Kidney epithelial cell (primary cell): ENCODE measurements around the gene UNC79. TPM values are rescaled to one million over a fixed set of nuclear protein-coding genes. Genes with fewer than 3 reads are reported as not detected.
"Not testable (repeated sequence)": the region's sequence is repeated elsewhere in the genome, so short reads cannot be mapped to it uniquely, and the experiment has no call there.

Experiments used
- DNase-seq: peaks from one replicate; pipeline ENCODE4 v3.0.0-alpha.2; 2010; ENCODE audit warnings: low read depth
- H3K27me3 ChIP-seq: 2 replicates; pipeline ENCODE4 v1.6.0; 2011; ENCODE audit warnings: low read length; ENCODE audit not compliant: control insufficient read depth, insufficient read depth
- H3K36me3 ChIP-seq: 2 replicates; pipeline ENCODE4 v1.5.1; 2011; ENCODE audit warnings: low read length; ENCODE audit not compliant: control insufficient read depth, insufficient read depth
- H3K4me3 ChIP-seq: 2 replicates; pipeline ENCODE4 v1.5.1; 2011; ENCODE audit warnings: low read depth, mild to moderate bottlenecking, control low read depth, low read length
- total RNA-seq: library from RNA; depleted of rRNA; stranded (reverse); fragments of >200 nt; gene quantifications from 2 replicates; pipeline ENCODE4 v1.2.3, GENCODE V29; 2015
- TF ChIP-seq, protein P1 (sequence below): IDR thresholded peaks from 2 replicates; pipeline ENCODE4 v1.5.1; 2011; ENCODE audit warnings: mild to moderate bottlenecking, moderate library complexity, low read length, control low read depth, inconsistent platforms; ENCODE audit not compliant: insufficient read depth, poor library complexity, severe bottlenecking

The UNC79 gene
- total RNA-seq = 0.13 and 0.14 TPM in 2 replicates

DNA sequence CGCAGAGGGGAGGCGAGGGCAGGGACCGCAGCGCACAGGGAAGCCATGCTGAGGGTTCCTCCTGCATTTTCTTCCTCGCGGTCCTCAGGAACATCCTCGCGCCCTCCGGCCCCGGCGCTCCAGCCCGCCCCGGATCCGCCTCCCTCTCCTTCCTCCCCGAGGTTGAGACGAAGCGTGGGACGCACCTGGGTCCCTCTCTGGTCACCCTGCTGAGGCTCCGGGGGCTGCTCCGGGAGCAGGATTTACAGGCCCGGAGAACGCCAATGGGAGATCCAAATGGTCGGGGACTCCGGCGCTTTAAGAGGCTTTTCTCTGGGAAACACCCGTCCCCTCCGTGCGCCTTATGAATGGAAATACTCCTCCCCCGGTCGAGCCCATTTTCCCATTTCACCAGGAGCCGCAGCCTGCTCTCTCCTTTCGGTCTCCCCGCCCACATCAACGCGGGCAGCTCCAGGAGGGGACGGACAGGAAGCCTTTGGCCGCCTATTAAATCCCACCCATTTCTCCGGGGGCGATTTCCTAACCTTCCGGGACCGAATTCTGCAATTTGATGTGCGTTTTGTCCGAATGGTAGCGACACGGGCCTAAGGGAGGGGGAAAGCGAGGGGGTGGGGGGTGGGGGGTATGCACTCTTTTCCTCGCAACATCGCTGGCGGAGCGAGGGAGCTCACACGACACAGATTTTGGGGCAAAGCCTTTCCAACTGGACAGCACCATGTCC lies at the start of gene UNC79:
Gene UNC79 (plus strand): TSS at position 625 of the 721 bp plus-strand sequence. CDS start 91 bp downstream, at position 716.
- no peak for DNase-seq
- no peaks in the 10 kb centered on the region for H3K36me3 ChIP-seq
- peak within 1 kb of the TSS; percentile 41 for H3K4me3 ChIP-seq
- TF ChIP-seq, protein P1, sequence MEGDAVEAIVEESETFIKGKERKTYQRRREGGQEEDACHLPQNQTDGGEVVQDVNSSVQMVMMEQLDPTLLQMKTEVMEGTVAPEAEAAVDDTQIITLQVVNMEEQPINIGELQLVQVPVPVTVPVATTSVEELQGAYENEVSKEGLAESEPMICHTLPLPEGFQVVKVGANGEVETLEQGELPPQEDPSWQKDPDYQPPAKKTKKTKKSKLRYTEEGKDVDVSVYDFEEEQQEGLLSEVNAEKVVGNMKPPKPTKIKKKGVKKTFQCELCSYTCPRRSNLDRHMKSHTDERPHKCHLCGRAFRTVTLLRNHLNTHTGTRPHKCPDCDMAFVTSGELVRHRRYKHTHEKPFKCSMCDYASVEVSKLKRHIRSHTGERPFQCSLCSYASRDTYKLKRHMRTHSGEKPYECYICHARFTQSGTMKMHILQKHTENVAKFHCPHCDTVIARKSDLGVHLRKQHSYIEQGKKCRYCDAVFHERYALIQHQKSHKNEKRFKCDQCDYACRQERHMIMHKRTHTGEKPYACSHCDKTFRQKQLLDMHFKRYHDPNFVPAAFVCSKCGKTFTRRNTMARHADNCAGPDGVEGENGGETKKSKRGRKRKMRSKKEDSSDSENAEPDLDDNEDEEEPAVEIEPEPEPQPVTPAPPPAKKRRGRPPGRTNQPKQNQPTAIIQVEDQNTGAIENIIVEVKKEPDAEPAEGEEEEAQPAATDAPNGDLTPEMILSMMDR = no peak
- H3K27me3 ChIP-seq = peaks cover 19% of the 10 kb centered on the region

DNA sequence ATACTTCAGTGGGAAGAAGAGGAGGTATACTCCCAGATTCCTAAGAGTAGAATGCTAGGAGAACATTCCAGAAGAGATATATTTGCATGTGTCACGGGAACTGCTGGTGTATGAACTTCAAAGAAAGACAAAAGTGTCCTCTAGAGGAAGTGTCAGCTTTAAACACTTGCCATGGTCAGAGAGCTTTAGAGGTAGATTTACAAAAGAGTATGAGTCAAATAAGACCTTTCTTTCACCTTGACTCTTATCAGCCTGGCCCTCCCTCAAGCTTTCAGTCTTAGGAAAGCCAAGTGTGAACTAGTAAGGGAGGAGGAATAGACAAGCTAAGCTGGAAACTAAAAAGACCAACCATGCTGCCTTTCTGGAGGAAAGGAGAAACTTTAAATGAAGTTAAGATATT lies 49.1 kb upstream of the UNC79 start:
- no peaks in the 10 kb centered on the region for H3K36me3 ChIP-seq
- TF ChIP-seq, protein P1 = no peak
- H3K4me3 ChIP-seq = no peak overlapping the region
- H3K27me3 ChIP-seq = no peaks in the 10 kb centered on the region
- no peak for DNase-seq

DNA sequence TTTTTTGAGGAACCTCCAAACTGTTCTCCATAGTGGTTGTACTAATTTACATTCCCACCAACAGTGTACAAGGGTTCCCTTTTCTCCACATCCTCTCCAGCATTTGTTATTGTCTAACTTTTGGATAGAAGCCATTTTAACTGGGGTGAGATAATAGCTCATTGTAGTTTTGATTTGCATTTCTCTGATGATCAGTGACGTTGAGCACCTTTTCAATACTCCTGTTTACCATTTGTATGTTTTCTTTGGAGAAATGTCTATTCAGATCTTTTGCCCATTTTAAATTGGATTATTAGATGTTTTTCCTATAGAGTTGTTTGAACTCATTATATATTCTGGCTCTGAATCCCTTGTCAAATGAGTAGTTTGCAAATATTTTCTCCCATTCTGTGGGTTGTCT lies 46.5 kb upstream of the UNC79 start:
- H3K36me3 ChIP-seq, H3K4me3 ChIP-seq, DNase-seq, H3K27me3 ChIP-seq: not testable (repeated sequence)

DNA sequence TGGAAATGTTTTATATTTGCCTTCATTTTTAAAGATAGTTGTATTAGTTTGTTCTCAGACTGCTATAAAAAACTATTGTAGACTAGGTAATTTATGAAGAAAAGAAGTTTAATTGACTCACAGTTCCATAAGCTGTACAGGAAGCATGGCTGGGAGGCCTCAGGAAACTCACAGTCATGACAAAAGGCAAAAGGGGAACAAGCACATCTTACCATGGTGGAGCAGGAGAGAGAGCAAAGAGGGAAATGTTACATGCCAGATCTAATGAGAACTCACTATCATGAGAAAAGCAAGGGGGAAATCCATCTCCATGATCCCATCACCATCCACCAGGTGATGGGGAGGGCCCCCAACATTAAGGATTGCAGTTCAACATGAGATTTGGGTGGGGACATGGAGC lies 35.5 kb upstream of the UNC79 start:
- Histone ChIP-seq H3K36me3 (no peaks in the 10 kb centered on the region), H3K4me3 (no peak overlapping the region), H3K27me3 (no peaks in the 10 kb centered on the region)
- TF ChIP-seq, protein P1 = no peak
- no peak for DNase-seq

DNA sequence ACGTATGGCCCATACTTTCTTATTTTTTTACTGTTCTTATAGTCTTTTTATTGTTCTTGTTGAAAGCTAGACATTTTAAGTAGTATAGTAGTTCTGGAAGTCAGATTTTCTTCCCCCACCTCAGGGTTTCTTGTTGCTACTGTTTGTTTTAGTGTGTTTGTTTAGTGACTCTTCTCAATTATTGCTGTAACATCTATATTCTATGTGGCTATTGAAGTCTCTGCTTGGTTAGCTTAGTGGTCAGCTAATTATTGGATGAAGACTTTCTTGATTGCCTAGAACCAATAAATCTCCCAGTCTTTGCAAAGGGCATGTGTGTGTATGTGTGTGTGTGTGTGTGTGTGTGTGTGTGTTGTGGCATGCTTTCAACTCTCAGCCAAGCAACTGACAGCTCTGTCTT lies 34.3 kb upstream of the UNC79 start:
- TF ChIP-seq, protein P1 = no peak
- DNase-seq = no peak
- H3K36me3 ChIP-seq = no peaks in the 10 kb centered on the region
- no peak overlapping the region for H3K4me3 ChIP-seq
- no peaks in the 10 kb centered on the region for H3K27me3 ChIP-seq

DNA sequence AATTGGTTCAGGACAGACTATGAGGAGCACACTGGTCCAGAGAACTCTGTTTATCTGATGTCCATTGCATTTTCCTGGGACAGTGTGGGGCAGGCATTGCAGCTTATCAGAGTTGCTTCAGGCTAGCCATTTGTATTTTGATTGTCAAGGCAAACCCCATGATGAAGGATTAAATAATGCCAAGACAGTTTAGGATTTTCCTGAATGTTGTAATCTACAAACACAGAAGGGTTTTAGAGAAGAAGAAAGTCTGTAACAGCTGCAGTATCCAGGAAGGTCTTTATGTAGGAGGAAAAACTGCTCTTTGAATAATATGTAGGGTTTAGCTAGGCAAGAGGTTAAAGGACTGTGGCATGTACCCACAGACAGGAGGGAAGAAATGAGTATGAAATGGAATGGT lies 32.2 kb upstream of the UNC79 start:
- no peak for DNase-seq
- TF ChIP-seq, protein P1 = no peak
- Histone ChIP-seq H3K36me3 (no peaks in the 10 kb centered on the region), H3K27me3 (no peaks in the 10 kb centered on the region), H3K4me3 (no peak overlapping the region)
